Left kidney (tissue), 8 donors: ENCODE results near the gene ACSM2A. TPM values are rescaled to one million over a fixed set of nuclear protein-coding genes. Genes with fewer than 3 reads are reported as not detected.
"Not testable (repeated sequence)": the region's sequence is repeated elsewhere in the genome, so short reads cannot be mapped to it uniquely, and the experiment has no call there.

ENCODE experiments used
- DNase-seq: peaks from one replicate; pipeline ENCODE4 v3.0.0-alpha.2; 2013
- long read RNA-seq, 8 donors: transcript quantifications; one replicate each; lab custom pipeline, GENCODE V29; 2026
- polyA plus RNA-seq: library from polyadenylated mRNA; unstranded; fragments of 120-200 nt; gene quantifications from one replicate; pipeline ENCODE4 v1.2.1, GENCODE V29; 2013; ENCODE audit not compliant: insufficient read length

ACSM2A gene
- 88.7 TPM for polyA plus RNA-seq
- long read RNA-seq, donor 1, transcript ACSM2A-209 (14 exons, 2,837 nt): major isoform, 13 of 87 reads
- long read RNA-seq, donor 1, partial matches to known transcripts: 56 of 87 reads
- long read RNA-seq, donor 1, other reads (novel, unspliced or antisense): 13 of 87 reads
- long read RNA-seq, donor 2, transcript ACSM2A-209 (14 exons, 2,837 nt): major isoform, 10 of 16 reads
- long read RNA-seq, donor 2, partial matches to known transcripts: 0 of 16 reads
- long read RNA-seq, donor 2, other reads (novel, unspliced or antisense): 0 of 16 reads
- long read RNA-seq, donor 3, partial matches to known transcripts: 0 of 9 reads
- long read RNA-seq, donor 3, other reads (novel, unspliced or antisense): 0 of 9 reads
- long read RNA-seq, donor 4: 0 reads
- long read RNA-seq, donor 5, transcript ACSM2A-209 (14 exons, 2,837 nt): major isoform, 23 of 166 reads
- long read RNA-seq, donor 5, transcript ACSM2A-215 (2 exons, 1,216 nt): minor isoform, 6 of 166 reads
- long read RNA-seq, donor 5, partial matches to known transcripts: 102 of 166 reads
- long read RNA-seq, donor 5, other reads (novel, unspliced or antisense): 28 of 166 reads
- long read RNA-seq, donor 6, partial matches to known transcripts: 0 of 8 reads
- long read RNA-seq, donor 6, other reads (novel, unspliced or antisense): 0 of 8 reads
- long read RNA-seq, donor 7, transcript ACSM2A-209 (14 exons, 2,837 nt): minor isoform, 7 of 28 reads
- long read RNA-seq, donor 7, transcript ACSM2A-215 (2 exons, 1,216 nt): major isoform, 11 of 28 reads
- long read RNA-seq, donor 7, partial matches to known transcripts: 7 of 28 reads
- long read RNA-seq, donor 7, other reads (novel, unspliced or antisense): 0 of 28 reads
- long read RNA-seq, donor 8, partial matches to known transcripts: 0 of 6 reads
- long read RNA-seq, donor 8, other reads (novel, unspliced or antisense): 0 of 6 reads

- not testable (repeated sequence) for DNase-seq
These were observed at the start of gene ACSM2A for GRCh38 chr16:20451364-20451763. ACSM2A (plus strand) TSS chr16:20451521; CDS start chr16:20460115, 8,594 bp downstream.

- no peak for DNase-seq
These were observed 48.7 kb upstream of the ACSM2A start for GRCh38 chr16:20402651-20403050.

- no peak for DNase-seq
These were observed 46.7 kb upstream of the ACSM2A start, which contains the start of gene PDILT for GRCh38 chr16:20404637-20405036. PDILT (minus strand) TSS chr16:20404737; CDS start chr16:20399300, 5,437 bp downstream.

- DNase-seq: no peak
These were observed 41.8 kb upstream of the ACSM2A start, which contains the start of gene ACSM5 for GRCh38 chr16:20409398-20410120. ACSM5 (plus strand) TSS chr16:20409534; CDS start chr16:20411485, 1,951 bp downstream.

- DNase-seq: no peak
These were observed 41.1 kb upstream of the ACSM2A start for GRCh38 chr16:20410121-20410723.

- no peak for DNase-seq
These were observed 40.3 kb upstream of the ACSM2A start for GRCh38 chr16:20411055-20411454.

- DNase-seq: no peak
These were observed 35.8 kb upstream of the ACSM2A start for GRCh38 chr16:20415541-20415940.

- DNase-seq: not testable (repeated sequence)
These were observed 32.2 kb upstream of the ACSM2A start for GRCh38 chr16:20419093-20419492.

- DNase-seq: not testable (repeated sequence)
These were observed 29.6 kb upstream of the ACSM2A start for GRCh38 chr16:20421748-20422147.

- not testable (repeated sequence) for DNase-seq
These were observed 27.6 kb upstream of the ACSM2A start for GRCh38 chr16:20423772-20424128.

- DNase-seq: no peak
These were observed 27.0 kb upstream of the ACSM2A start for GRCh38 chr16:20424129-20424866.

- DNase-seq: not testable (repeated sequence)
These were observed 23.9 kb upstream of the ACSM2A start for GRCh38 chr16:20427401-20427797.

- DNase-seq: not testable (repeated sequence)
These were observed 21.8 kb upstream of the ACSM2A start for GRCh38 chr16:20429499-20429898.

GRCh38 chr16:20430480-20430879, 20.8 kb upstream of the ACSM2A start:
- not testable (repeated sequence) for DNase-seq

GRCh38 chr16:20430948-20431347, 20.4 kb upstream of the ACSM2A start:
- DNase-seq: no peak

GRCh38 chr16:20438950-20439349, 12.4 kb upstream of the ACSM2A start:
- DNase-seq: not testable (repeated sequence)

GRCh38 chr16:20439820-20440231, 11.5 kb upstream of the ACSM2A start:
- not testable (repeated sequence) for DNase-seq

- not testable (repeated sequence) for DNase-seq
These were observed 10.6 kb upstream of the ACSM2A start for GRCh38 chr16:20440731-20441130.

- DNase-seq: no peak
These were observed 10.1 kb upstream of the ACSM2A start for GRCh38 chr16:20441191-20441590.

GRCh38 chr16:20441859-20442258, 9.5 kb upstream of the ACSM2A start:
- DNase-seq: not testable (repeated sequence)
